Activated T-cell treated with anti-CD3 and anti-CD28 coated beads for 1 hour (primary cell): ENCODE measurements around the gene ABCC3.

ENCODE experiments used
- DNase-seq: peaks from one replicate; pipeline ENCODE4 v3.0.0-alpha.2; 2020; ENCODE audit warnings: low read depth

ABCC3 gene

GRCh38 chr17:50607522-50608175 lies 27.0 kb upstream of the ABCC3 start:
- no peak for DNase-seq

- DNase-seq, result no peak
These were observed 25.8 kb upstream of the ABCC3 start for GRCh38 chr17:50608700-50609379.

- no peak for DNase-seq
These were observed 25.2 kb upstream of the ABCC3 start for GRCh38 chr17:50609380-50610074.

- no peak for DNase-seq
These were observed 23.0 kb upstream of the ABCC3 start for GRCh38 chr17:50611634-50612033.

- DNase-seq, result no peak
These were observed 22.4 kb upstream of the ABCC3 start for GRCh38 chr17:50612281-50612680.

- no peak for DNase-seq
These were observed 21.4 kb upstream of the ABCC3 start for GRCh38 chr17:50613007-50613992.

- DNase-seq, result no peak
These were observed 20.1 kb upstream of the ABCC3 start for GRCh38 chr17:50614471-50615051.

- no peak for DNase-seq
These were observed 18.9 kb upstream of the ABCC3 start for GRCh38 chr17:50615828-50616227.

- no peak for DNase-seq
These were observed 16.4 kb upstream of the ABCC3 start for GRCh38 chr17:50618300-50618699.

- no peak for DNase-seq
These were observed 15.7 kb upstream of the ABCC3 start for GRCh38 chr17:50618941-50619340.

- no peak for DNase-seq
These were observed 15.2 kb upstream of the ABCC3 start for GRCh38 chr17:50619489-50619888.

GRCh38 chr17:50620237-50620636 lies 14.4 kb upstream of the ABCC3 start:
- no peak for DNase-seq

GRCh38 chr17:50620858-50621257 lies 13.8 kb upstream of the ABCC3 start:
- DNase-seq, result no peak

GRCh38 chr17:50621574-50622031 lies 13.1 kb upstream of the ABCC3 start:
- no peak for DNase-seq

GRCh38 chr17:50624321-50624934 lies 10.3 kb upstream of the ABCC3 start:
- DNase-seq, result no peak

GRCh38 chr17:50625032-50625871 lies 9.4 kb upstream of the ABCC3 start:
- no peak for DNase-seq

GRCh38 chr17:50626037-50626574 lies 8.6 kb upstream of the ABCC3 start:
- DNase-seq, result peak; percentile 51

- DNase-seq, result no peak
These were observed 7.5 kb upstream of the ABCC3 start for GRCh38 chr17:50627036-50627781.
